OCI-LY1 (cell line): ENCODE data around the gene HAPLN1.

Experiments
- H2AFZ ChIP-seq: fragments of 200-600 bp; sonication (generic), shearing (Covaris generic); 2 replicates; pipeline ENCODE4 v1.6.0; 2014; ENCODE audit warnings: antibody characterized with exemption, mild to moderate bottlenecking, low read length
- H3F3A ChIP-seq: fragments of 200-600 bp; sonication (generic), shearing (Covaris generic); 2 replicates; pipeline ENCODE4 v1.6.0; 2014; ENCODE audit warnings: mild to moderate bottlenecking, antibody characterized with exemption, low read length, moderate library complexity; ENCODE audit not compliant: insufficient read depth
- H3K27ac ChIP-seq: fragments of 200-600 bp; sonication (generic); 2 replicates; pipeline ENCODE4 v1.5.1; 2014; ENCODE audit warnings: low read length, mixed run types, mild to moderate bottlenecking, low read depth; ENCODE audit not compliant: poor library complexity, severe bottlenecking
- H3K27me3 ChIP-seq: fragments of 200-600 bp; sonication (generic); 2 replicates; pipeline ENCODE4 v1.6.0; 2014; ENCODE audit warnings: antibody characterized with exemption, mild to moderate bottlenecking, low read length, moderate library complexity; ENCODE audit not compliant: insufficient read depth
- H3K36me3 ChIP-seq: fragments of 200-600 bp; sonication (generic); 2 replicates; pipeline ENCODE4 v1.6.1; 2014; ENCODE audit warnings: mild to moderate bottlenecking, antibody characterized with exemption, low read length, moderate library complexity, mixed read lengths; ENCODE audit not compliant: insufficient read depth
- H3K4me1 ChIP-seq: fragments of 200-600 bp; sonication (generic); 2 replicates; pipeline ENCODE4 v1.5.1; 2014; ENCODE audit warnings: mild to moderate bottlenecking, low read length, moderate library complexity; ENCODE audit not compliant: insufficient read depth, severe bottlenecking
- H3K4me2 ChIP-seq: fragments of 200-600 bp; sonication (generic), shearing (Covaris generic); 2 replicates; pipeline ENCODE4 v1.6.1; 2014; ENCODE audit warnings: low read length
- H3K4me3 ChIP-seq: fragments of 200-600 bp; sonication (generic); 2 replicates; pipeline ENCODE4 v1.5.1; 2014; ENCODE audit warnings: low read length, low read depth, mild to moderate bottlenecking, mixed read lengths; ENCODE audit not compliant: poor library complexity, severe bottlenecking
- H3K79me2 ChIP-seq: fragments of 200-600 bp; shearing (Covaris generic); 2 replicates; pipeline ENCODE4 v1.6.1; 2016; ENCODE audit warnings: mixed run types, low read length, mixed read lengths; ENCODE audit not compliant: insufficient read depth
- H3K9ac ChIP-seq: fragments of 200-600 bp; sonication (generic), shearing (Covaris generic); 2 replicates; pipeline ENCODE4 v1.6.1; 2014; ENCODE audit warnings: mild to moderate bottlenecking, low read length, mixed read lengths
- H3K9me2 ChIP-seq: fragments of 200-600 bp; sonication (generic), shearing (Covaris generic); 2 replicates; pipeline ENCODE4 v1.6.1; 2014; ENCODE audit warnings: low read depth, mild to moderate bottlenecking, low read length, mixed read lengths
- H3K9me3 ChIP-seq: fragments of 200-600 bp; shearing (Covaris generic); 2 replicates; pipeline ENCODE4 v1.6.1; 2014; ENCODE audit warnings: low read length, mixed read lengths
- H4K20me1 ChIP-seq: fragments of 200-600 bp; sonication (generic), shearing (Covaris generic); 2 replicates; pipeline ENCODE4 v1.6.0; 2016; ENCODE audit warnings: mild to moderate bottlenecking, low read length; ENCODE audit not compliant: insufficient read depth
- EZH2 ChIP-seq: fragments of 200-600 bp; sonication (generic), shearing (Covaris generic); IDR thresholded peaks from 2 replicates; pipeline ENCODE4 v1.8.0; 2017; ENCODE audit warnings: borderline replicate concordance, mixed run types, mild to moderate bottlenecking, antibody characterized with exemption, low read length, moderate library complexity, mixed read lengths
- TF ChIP-seq, protein P1 (sequence below): fragments of 200-600 bp; sonication (generic), shearing (Covaris generic); IDR thresholded peaks from 2 replicates; pipeline ENCODE4 v1.5.1; 2017; ENCODE audit warnings: mild to moderate bottlenecking, antibody characterized with exemption, low read length, moderate library complexity, mixed read lengths

HAPLN1 gene

GRCh38 chr5:83633285-83633684 lies 87.4 kb downstream of the HAPLN1 start:
- Histone ChIP-seq H3K4me3 (no peak overlapping the region), H3K36me3 (no peaks in the 10 kb centered on the region), H3K4me2 (no peak overlapping the region), H3K9me3 (no peaks in the 10 kb centered on the region), H2AFZ (no peak overlapping the region), H3F3A (no peaks in the 10 kb centered on the region), H3K27me3 (no peaks in the 10 kb centered on the region), H3K27ac (no peak overlapping the region), H3K9ac (no peak overlapping the region), H3K9me2 (no peaks in the 10 kb centered on the region), H3K79me2 (no peaks in the 10 kb centered on the region), H3K4me1 (no peaks in the 10 kb centered on the region), H4K20me1 (no peaks in the 10 kb centered on the region)
- TF ChIP-seq EZH2: no peak
- TF ChIP-seq, protein P1, sequence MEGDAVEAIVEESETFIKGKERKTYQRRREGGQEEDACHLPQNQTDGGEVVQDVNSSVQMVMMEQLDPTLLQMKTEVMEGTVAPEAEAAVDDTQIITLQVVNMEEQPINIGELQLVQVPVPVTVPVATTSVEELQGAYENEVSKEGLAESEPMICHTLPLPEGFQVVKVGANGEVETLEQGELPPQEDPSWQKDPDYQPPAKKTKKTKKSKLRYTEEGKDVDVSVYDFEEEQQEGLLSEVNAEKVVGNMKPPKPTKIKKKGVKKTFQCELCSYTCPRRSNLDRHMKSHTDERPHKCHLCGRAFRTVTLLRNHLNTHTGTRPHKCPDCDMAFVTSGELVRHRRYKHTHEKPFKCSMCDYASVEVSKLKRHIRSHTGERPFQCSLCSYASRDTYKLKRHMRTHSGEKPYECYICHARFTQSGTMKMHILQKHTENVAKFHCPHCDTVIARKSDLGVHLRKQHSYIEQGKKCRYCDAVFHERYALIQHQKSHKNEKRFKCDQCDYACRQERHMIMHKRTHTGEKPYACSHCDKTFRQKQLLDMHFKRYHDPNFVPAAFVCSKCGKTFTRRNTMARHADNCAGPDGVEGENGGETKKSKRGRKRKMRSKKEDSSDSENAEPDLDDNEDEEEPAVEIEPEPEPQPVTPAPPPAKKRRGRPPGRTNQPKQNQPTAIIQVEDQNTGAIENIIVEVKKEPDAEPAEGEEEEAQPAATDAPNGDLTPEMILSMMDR: no peak

DNA sequence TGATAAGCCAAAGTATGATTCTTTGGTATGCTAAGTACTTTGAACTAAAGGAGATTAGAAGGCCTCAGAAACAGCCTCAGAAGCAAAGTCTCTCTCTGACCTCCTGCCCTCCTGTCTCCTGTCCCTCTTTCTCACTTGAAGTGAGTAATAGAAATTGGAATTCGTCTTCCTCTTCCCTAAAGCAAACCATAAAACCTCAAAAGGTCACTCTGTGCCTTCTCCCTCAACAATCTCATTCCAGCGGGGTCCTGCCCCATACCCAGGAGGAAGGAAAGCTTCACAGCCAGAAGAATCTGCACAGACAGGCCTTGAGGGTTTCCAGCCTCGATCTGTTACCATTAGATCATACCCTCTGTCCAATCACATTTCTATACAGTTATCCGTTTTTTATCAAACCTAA lies 87.8 kb downstream of the HAPLN1 start:
- TF ChIP-seq, protein P1: no peak
- TF ChIP-seq EZH2: no peak
- Histone ChIP-seq H3K4me1 (no peaks in the 10 kb centered on the region), H3K9ac (no peak overlapping the region), H3K9me2 (no peaks in the 10 kb centered on the region), H3K9me3 (no peaks in the 10 kb centered on the region), H4K20me1 (no peaks in the 10 kb centered on the region), H3K36me3 (no peaks in the 10 kb centered on the region), H3K27ac (no peak overlapping the region), H3K27me3 (no peaks in the 10 kb centered on the region), H3F3A (no peaks in the 10 kb centered on the region), H3K79me2 (no peaks in the 10 kb centered on the region), H3K4me3 (no peak overlapping the region), H2AFZ (no peak overlapping the region), H3K4me2 (no peak overlapping the region)

DNA sequence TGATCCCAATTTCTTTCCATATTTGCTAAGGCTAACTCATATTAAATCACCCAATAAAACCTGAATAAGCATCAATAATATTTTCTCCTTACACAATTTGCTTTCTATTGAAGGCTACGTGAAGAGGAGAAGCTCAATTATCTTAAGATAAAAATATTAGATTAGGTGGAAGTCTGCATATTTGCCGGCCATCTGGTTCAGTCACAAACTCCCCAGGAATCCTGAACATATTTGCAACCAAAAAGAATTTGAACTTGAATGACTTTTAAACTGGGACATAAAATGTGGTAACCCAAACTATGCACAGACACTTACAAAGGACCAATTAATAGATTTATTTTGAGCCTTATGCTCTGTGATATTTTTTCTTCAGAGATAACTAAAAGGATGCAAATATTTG lies 92.3 kb downstream of the HAPLN1 start:
- Histone ChIP-seq H3K27me3 (no peaks in the 10 kb centered on the region), H2AFZ (no peak overlapping the region), H3K4me3 (no peak overlapping the region), H3K9me3 (no peaks in the 10 kb centered on the region), H4K20me1 (no peaks in the 10 kb centered on the region), H3K4me1 (no peaks in the 10 kb centered on the region), H3K9me2 (no peaks in the 10 kb centered on the region), H3F3A (no peaks in the 10 kb centered on the region), H3K79me2 (no peaks in the 10 kb centered on the region), H3K27ac (no peak overlapping the region), H3K9ac (no peak overlapping the region), H3K36me3 (no peaks in the 10 kb centered on the region), H3K4me2 (no peak overlapping the region)
- TF ChIP-seq, protein P1: no peak
- TF ChIP-seq EZH2: no peak
